Measurements from ENCODE around the gene CAMTA1. TPM values are rescaled to one million over a fixed set of nuclear protein-coding genes. Genes with fewer than 3 reads are reported as not detected.

The CAMTA1 gene
- total and polyA plus RNA-seq, 2 experiments from 2014 or later: 213 to 341 TPM

DNA sequence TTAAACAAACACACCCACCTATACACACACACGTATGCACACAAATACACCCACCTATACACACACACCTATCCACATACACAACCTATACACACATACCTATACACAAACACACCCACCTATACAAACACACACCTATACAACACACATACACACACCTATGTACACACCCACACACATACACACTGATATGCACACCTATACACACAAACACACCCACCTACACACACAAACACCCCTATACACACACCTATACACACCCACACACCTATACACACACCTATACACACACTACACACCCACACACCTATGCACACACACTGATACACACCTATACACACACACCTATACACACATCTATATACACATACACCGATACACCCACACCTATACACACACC, 870.1 kb downstream of the CAMTA1 start:
- TF ChIP-seq CTCF (IDR thresholded peaks at IDR 0.05; ENCODE audit: low read depth, low read length): no peak
- Histone ChIP-seq H3K4me3 (no peak overlapping the region), H3K4me1 (ENCODE audit: low read depth) (no peaks in the 10 kb centered on the region), H3K9me3 (ENCODE audit: low read depth) (no peaks in the 10 kb centered on the region), H3K36me3 (no peaks in the 10 kb centered on the region), H3K27ac (no peak overlapping the region), H3K27me3 (no peaks in the 10 kb centered on the region)
- no peak for DNase-seq (ENCODE audit: low read depth in 1 of 2, low spot score in 1 of 2)

- Histone ChIP-seq H3K9me3 (ENCODE audit: low read depth) (no peaks in the 10 kb centered on the region), H3K27me3 (no peaks in the 10 kb centered on the region), H3K4me1 (ENCODE audit: low read depth) (no peaks in the 10 kb centered on the region), H3K27ac (no peak overlapping the region), H3K36me3 (no peaks in the 10 kb centered on the region), H3K4me3 (no peak overlapping the region)
- DNase-seq (ENCODE audit: low read depth in 1 of 2, low spot score in 1 of 2): no peak
- TF ChIP-seq CTCF (IDR thresholded peaks at IDR 0.05; ENCODE audit: low read depth, low read length): no peak
Observed at GRCh38 chr1:7656557-7657215, 871.4 kb downstream of the CAMTA1 start.

- no peak for TF ChIP-seq CTCF (IDR thresholded peaks at IDR 0.05; ENCODE audit: low read depth, low read length)
- H3K27me3 ChIP-seq: no peaks in the 10 kb centered on the region
- no peaks in the 10 kb centered on the region for H3K36me3 ChIP-seq
- H3K27ac ChIP-seq: no peak overlapping the region
- DNase-seq (ENCODE audit: low read depth in 1 of 2, low spot score in 1 of 2): no peak
- H3K9me3 ChIP-seq (ENCODE audit: low read depth): no peaks in the 10 kb centered on the region
- no peak overlapping the region for H3K4me3 ChIP-seq
- H3K4me1 ChIP-seq (ENCODE audit: low read depth): no peaks in the 10 kb centered on the region
Observed at GRCh38 chr1:7657287-7658016, 872.2 kb downstream of the CAMTA1 start.

- no peaks in the 10 kb centered on the region for H3K36me3 ChIP-seq
- H3K27ac ChIP-seq: no peak overlapping the region
- no peaks in the 10 kb centered on the region for H3K4me1 ChIP-seq (ENCODE audit: low read depth)
Observed at GRCh38 chr1:7658099-7658498, 872.8 kb downstream of the CAMTA1 start.

GRCh38 chr1:7659514-7659913, 874.3 kb downstream of the CAMTA1 start:
- no peak overlapping the region for H3K27ac ChIP-seq
- no peaks in the 10 kb centered on the region for H3K9me3 ChIP-seq (ENCODE audit: low read depth)
- H3K4me3 ChIP-seq: no peak overlapping the region
- no peaks in the 10 kb centered on the region for H3K4me1 ChIP-seq (ENCODE audit: low read depth)
- DNase-seq (ENCODE audit: low read depth in 1 of 2, low spot score in 1 of 2): no peak
- no peaks in the 10 kb centered on the region for H3K27me3 ChIP-seq
- no peaks in the 10 kb centered on the region for H3K36me3 ChIP-seq
- TF ChIP-seq CTCF (IDR thresholded peaks at IDR 0.05; ENCODE audit: low read depth, low read length): no peak

More at GRCh38 chr1:7658099-7658498, 872.8 kb downstream of the CAMTA1 start:
- DNase-seq (ENCODE audit: low read depth in 1 of 2, low spot score in 1 of 2): no peak
- Histone ChIP-seq H3K27me3 (no peaks in the 10 kb centered on the region), H3K4me3 (no peak overlapping the region), H3K9me3 (ENCODE audit: low read depth) (no peaks in the 10 kb centered on the region)
- TF ChIP-seq CTCF (IDR thresholded peaks at IDR 0.05; ENCODE audit: low read depth, low read length): no peak

Measured in cardiac muscle cell (in vitro differentiated cells and primary cell).